ENCODE data around the gene CCDC191.

Gene CCDC191, protein sequence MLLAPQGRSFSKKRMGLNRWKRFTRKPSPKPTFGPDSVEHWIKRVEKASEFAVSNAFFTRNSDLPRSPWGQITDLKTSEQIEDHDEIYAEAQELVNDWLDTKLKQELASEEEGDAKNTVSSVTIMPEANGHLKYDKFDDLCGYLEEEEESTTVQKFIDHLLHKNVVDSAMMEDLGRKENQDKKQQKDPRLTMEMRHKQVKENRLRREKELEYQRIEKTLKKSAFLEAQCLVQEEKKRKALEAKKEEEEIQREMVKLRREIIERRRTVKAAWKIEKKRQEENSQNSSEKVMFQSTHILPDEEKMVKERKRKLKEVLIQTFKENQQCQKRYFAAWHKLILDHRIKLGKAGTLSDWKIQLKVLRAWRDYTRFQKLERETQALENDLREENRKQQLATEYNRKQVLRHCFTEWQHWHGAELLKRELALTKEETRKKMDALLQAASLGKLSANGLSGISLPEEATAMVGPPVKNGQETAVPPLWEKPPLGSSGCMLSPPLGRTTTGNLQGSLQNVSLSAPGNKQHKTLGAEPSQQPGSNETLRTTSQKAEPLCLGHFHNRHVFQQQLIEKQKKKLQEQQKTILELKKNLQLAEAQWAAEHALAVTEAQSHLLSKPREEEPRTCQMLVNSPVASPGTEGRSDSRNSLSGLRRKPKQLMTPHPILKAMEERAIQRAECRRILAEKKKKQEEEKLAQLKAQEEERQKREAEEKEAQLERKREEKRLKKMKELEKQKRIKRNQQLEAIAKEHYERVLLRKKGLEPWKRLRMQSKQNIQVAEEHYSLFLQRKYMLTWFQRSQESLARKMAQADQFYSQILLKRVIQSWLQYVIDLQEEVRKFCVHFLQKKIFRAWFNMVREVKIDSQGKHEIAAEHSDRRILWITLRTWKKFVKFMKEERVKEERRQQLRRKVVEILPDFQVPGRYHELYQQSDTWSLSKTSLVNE

DNA sequence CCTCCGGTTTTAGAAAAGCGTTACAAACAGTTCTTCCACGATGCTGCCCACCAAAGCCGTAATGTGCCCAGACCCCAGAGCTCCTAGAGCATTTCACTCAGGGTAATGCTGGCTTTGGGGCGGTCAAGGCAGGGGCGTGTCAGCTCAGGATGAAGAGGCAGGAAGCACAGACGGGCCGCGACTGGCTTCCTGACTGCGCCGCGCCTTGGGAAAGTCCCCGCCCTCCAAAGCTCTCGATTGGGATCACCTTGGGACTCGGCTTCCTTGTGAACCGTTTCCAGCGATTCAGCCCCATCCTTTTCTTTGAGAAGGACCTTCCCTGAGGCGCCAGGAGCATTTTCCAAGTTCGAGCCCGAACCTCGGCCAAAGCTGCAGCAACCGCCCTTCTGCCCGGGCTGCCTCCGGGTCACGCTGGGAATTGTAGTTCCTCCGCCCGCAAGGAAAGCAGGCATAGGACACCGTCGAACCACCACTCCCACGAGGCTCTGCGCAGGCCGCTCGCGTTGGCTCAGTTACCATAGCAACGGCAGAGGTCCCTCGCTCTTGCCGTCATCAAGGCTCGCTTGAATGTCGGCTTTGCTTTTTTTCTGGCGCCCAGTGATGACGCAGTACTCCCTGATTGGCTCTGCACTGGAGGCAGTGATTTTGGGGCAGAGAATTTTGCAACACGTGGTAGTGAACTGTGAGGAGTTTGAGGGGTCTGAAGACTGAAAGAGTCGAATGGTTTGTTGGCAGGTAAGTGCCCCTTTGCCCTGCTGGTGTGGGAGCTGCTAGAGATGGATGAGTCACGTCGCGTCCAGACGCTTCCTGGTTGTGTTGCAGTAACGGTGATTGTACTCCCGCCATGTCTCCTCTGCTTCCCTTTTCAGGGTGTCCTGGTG is at the start of gene CCDC191, which contains the start of gene QTRT2:
Gene CCDC191 (minus strand): TSS at position 397 of the 881 bp plus-strand sequence. CDS start 60 bp downstream, at position 337.
Gene QTRT2 (plus strand): TSS at position 608 of the 881 bp plus-strand sequence. CDS start 8,521 bp downstream, outside the sequence.
- DNase-seq, result peak; percentile 91 to 100 (median 99)

DNA sequence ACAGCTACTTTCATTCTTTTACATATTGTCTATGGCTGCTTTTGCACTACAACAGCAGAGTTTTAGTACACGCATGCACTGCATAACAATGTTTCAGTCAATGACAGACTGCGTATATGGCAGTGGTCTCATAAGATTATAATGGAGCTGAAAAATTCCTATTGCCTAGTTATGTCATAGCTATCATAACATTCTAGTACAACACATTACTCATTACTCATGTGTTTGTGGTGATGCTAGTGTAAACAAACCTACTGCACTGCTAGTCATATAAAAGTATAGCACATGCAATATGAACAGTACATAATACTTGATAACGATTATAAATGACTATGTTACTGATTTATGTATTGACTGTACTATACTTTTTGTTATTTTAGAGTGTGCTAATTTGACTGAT is 48.1 kb upstream of the CCDC191 start:
- DNase-seq, result no peak

- DNase-seq, result no peak
These were observed 47.5 kb upstream of the CCDC191 start for GRCh38 chr3:114103858-114104257.

- DNase-seq, result no peak
These were observed 46.9 kb upstream of the CCDC191 start for GRCh38 chr3:114103181-114103580.

- no peak for DNase-seq
These were observed 44.8 kb upstream of the CCDC191 start for GRCh38 chr3:114101101-114101500.

DNA sequence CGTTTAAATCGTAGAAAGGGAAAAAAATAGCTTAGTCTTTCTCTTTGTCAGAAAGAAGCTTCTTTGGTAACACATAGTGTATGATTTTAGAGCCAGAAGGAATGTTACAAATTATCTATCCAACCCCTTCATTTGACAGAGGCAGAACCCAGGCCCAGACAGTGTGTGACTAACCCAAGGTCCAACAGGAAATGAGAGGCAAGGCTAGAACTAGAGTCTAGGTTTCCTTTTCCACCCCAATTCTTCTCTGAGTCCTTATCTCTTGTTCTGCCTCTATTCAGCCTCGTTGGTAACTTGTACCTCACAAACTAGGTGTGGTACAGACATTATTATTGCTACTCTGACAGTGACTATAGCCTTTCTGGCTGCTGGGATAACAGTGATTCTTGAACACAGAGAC is 39.5 kb upstream of the CCDC191 start:
- DNase-seq, result no peak

GRCh38 chr3:114093596-114093995 is 37.3 kb upstream of the CCDC191 start:
- DNase-seq, result peak in 2 of 56 donors; percentile 3 to 7

- DNase-seq, result no peak
These were observed 36.7 kb upstream of the CCDC191 start for GRCh38 chr3:114093016-114093380.

- no peak for DNase-seq
These were observed 36.1 kb upstream of the CCDC191 start for GRCh38 chr3:114092151-114093015.

GRCh38 chr3:114089675-114090074 is 33.3 kb upstream of the CCDC191 start:
- no peak for DNase-seq

DNA sequence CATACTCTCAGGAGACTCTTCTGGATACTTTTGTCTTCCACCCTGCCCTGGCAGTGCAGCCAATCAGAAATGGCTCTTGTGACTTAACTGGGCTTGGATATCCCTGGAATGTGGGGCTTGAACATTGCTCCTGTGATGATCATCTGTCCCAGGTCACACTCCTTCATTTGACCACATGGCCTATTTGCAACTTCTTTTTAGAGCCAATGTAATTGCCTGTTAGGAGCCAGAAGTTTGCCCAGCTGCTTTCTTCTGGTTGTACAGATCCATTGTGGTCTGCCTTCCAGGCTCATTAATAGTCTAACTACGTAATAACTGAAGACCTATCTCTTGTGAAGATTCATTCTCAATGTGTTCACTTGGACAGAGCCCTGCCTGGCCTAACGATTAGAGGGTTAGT is 30.0 kb upstream of the CCDC191 start:
- no peak for DNase-seq

GRCh38 chr3:114083112-114083511 is 26.8 kb upstream of the CCDC191 start:
- no peak for DNase-seq

DNA sequence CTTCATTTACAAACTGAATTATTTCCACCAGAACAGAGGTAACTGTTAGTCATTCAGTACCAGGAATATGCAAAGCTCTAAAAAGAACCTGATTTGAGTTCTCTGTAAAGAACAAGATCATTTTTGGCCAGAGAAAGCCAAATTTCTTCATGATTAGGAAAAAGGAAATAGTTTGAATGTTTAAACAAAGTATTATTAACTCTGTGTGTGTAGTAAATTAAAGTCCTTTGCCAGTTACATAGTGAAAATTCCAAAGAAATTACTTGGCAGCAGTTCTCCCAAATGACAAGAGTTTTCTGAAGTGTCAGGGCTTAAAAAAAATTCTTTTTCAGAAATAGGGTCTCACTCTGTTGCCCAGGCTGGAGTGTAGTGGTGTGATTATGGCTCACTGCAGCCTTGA is 24.7 kb upstream of the CCDC191 start:
- DNase-seq, result no peak

- DNase-seq, result no peak
These were observed 23.9 kb upstream of the CCDC191 start for GRCh38 chr3:114080201-114080600.

DNA sequence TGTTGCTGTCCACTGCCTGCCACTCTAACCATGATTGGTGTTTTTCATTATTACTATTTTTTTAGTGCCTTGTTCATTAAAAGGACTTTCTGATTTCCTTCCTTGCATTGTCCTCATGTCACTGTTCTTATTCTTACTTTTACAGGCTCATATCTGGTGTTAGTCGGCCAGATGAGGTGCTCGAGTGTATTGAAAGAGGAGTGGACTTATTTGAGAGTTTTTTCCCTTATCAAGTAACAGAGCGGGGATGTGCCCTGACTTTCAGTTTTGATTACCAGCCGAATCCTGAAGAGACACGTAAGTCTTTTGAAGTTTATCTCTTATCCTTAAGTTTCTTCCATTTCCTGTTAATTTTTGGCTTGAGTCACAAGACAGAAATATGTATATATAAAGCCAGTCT is 23.4 kb upstream of the CCDC191 start:
- DNase-seq, result no peak

DNA sequence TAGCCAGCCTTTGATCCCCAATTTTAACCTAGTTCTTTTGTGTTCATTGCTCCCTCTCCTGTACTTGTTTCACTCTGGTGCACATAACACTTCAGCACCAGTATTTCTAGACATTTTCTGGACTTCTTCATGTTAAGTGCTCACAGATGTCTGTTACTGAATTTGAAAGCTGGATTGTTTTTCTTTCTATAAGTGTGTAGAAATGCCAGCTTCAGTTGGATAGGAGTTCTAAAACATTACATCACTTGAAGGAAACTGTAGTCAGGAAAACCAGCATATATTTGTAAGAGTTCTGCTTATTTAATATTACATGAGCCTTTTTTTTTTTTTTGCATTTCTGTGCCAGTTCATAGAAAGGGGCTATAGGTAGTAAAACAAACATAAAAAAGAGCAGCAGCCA is 21.8 kb upstream of the CCDC191 start:
- no peak for DNase-seq

- no peak for DNase-seq
These were observed 20.4 kb upstream of the CCDC191 start for GRCh38 chr3:114076711-114077110.

GRCh38 chr3:114071786-114072185 is 15.5 kb upstream of the CCDC191 start:
- no peak for DNase-seq

GRCh38 chr3:114068336-114068735 is 12.0 kb upstream of the CCDC191 start:
- no peak for DNase-seq

DNA sequence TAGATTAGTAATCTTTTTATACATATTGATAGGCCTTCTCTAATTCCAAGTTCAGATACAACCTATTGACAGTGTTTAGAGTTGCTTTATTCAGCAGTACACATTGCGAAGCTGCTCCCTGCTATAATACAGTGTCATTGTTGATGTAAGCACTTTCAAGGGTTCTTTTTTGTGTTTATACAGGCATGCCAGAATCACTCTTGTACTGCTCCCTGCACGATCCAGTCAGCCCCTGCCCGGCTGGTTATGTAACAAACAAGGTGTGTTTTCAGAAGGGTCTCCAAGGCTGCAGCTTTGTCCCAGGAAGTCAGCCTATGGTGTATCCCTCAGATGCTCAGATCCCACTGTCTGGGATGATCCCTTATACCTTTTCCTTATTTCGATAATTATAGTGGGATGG is 11.5 kb upstream of the CCDC191 start:
- DNase-seq, result no peak

All from nucleus accumbens (tissue), 56 donors.